ENCODE measurements around the gene TVP23C. TPM values are rescaled to one million over a fixed set of nuclear protein-coding genes. Genes with fewer than 3 reads are reported as not detected.
A peak's percentile ranks its signal among the peaks of the same experiment; 100 is the strongest.

The TVP23C gene
- total and polyA plus RNA-seq, 7 experiments from 2014 or later: 4.6 to 25.6 (median 13.1) TPM

- no peak for ATAC-seq
- peaks cover 12 to 56% (median 22%) of the 10 kb centered on the region in 5 donors for H3K36me3 Mint-ChIP-seq
- H3K9me3 ChIP-seq (ENCODE audit: control insufficient read depth in 2 of 3, low read length in 3 of 3): no peaks in the 10 kb centered on the region
- no peaks in the 10 kb centered on the region for H3K4me1 ChIP-seq (ENCODE audit: control insufficient read depth in 2 of 2, insufficient read depth in 2 of 2, low read length in 2 of 2)
- H3K27me3 ChIP-seq (ENCODE audit: control insufficient read depth in 2 of 2, insufficient read depth in 2 of 2, low read length in 2 of 2): no peaks in the 10 kb centered on the region
- no peak overlapping the region for H3K4me3 ChIP-seq (ENCODE audit: low read length)
- no peak overlapping the region for H3K27ac Mint-ChIP-seq
- no peak overlapping the region for H3K27ac ChIP-seq (ENCODE audit: low read depth, low read length)
- H3K27me3 Mint-ChIP-seq: no peaks in the 10 kb centered on the region
- H3K9me3 Mint-ChIP-seq: no peaks in the 10 kb centered on the region
- POLR2A ChIA-PET: no interaction called here
- H3K36me3 ChIP-seq (ENCODE audit: control insufficient read depth in 2 of 3, insufficient read depth in 3 of 3, low read length in 3 of 3): peaks cover 0 to 10% (median 5%) of the 10 kb centered on the region in 3 experiments
- no peak for DNase-seq
- intact Hi-C loops (cut with micrococcal nuclease): no loop called here
- no peak overlapping the region for H3K4me3 Mint-ChIP-seq
- H3K4me1 Mint-ChIP-seq: peaks cover 4 to 8% (median 6%) of the 10 kb centered on the region in 7 donors
- CTCF ChIA-PET: no interaction called here
These were observed 65.2 kb downstream of the TVP23C start for GRCh38 chr17:15498107-15498506.

- H3K9me3 ChIP-seq (ENCODE audit: control insufficient read depth in 2 of 3, low read length in 3 of 3): no peaks in the 10 kb centered on the region
- H3K4me1 Mint-ChIP-seq: no peaks in the 10 kb centered on the region
- CTCF ChIA-PET: interaction anchor here (0.7 kb wide), 1 partner anchor 245 kb away, joined by 8 read pairs; no protein-coding TSS in a partner anchor
These were observed 66.3 kb downstream of the TVP23C start for GRCh38 chr17:15496735-15497670.

GRCh38 chr17:15494821-15495220, 68.5 kb downstream of the TVP23C start:
- Histone ChIP-seq H3K4me3 (ENCODE audit: low read length) (no peak overlapping the region), H3K27ac (ENCODE audit: low read depth, low read length) (no peak overlapping the region), H3K27me3 (ENCODE audit: control insufficient read depth in 2 of 2, insufficient read depth in 2 of 2, low read length in 2 of 2) (no peaks in the 10 kb centered on the region), H3K4me1 (ENCODE audit: control insufficient read depth in 2 of 2, insufficient read depth in 2 of 2, low read length in 2 of 2) (no peaks in the 10 kb centered on the region), H3K9me3 (ENCODE audit: control insufficient read depth in 2 of 3, low read length in 3 of 3) (no peaks in the 10 kb centered on the region), H3K36me3 (ENCODE audit: control insufficient read depth in 2 of 3, insufficient read depth in 3 of 3, low read length in 3 of 3) (peaks cover 0 to 7% (median 0%) of the 10 kb centered on the region in 3 experiments)
- intact Hi-C loops (cut with micrococcal nuclease): no loop called here
- H3K36me3 Mint-ChIP-seq: peaks cover 10 to 55% (median 23%) of the 10 kb centered on the region in 5 donors
- ATAC-seq (no peak), DNase-seq (no peak)
- peaks cover 0 to 13% (median 0%) of the 10 kb centered on the region in 7 donors for H3K4me1 Mint-ChIP-seq
- ChIA-PET POLR2A (interaction anchor here (0.6 kb wide), 1 partner anchor 55 kb away, joined by 3 read pairs; no protein-coding TSS in a partner anchor), CTCF (no interaction called here)
- H3K27me3 Mint-ChIP-seq: no peaks in the 10 kb centered on the region
- H3K9me3 Mint-ChIP-seq: no peaks in the 10 kb centered on the region
- H3K27ac Mint-ChIP-seq: peak overlapping the region in 1 of 9 donors; percentile 13
- H3K4me3 Mint-ChIP-seq: no peak overlapping the region

More at GRCh38 chr17:15496735-15497670, 66.3 kb downstream of the TVP23C start:
- intact Hi-C loops (cut with micrococcal nuclease): no loop called here
- no peaks in the 10 kb centered on the region for H3K27me3 Mint-ChIP-seq
- Histone ChIP-seq H3K27ac (ENCODE audit: low read depth, low read length) (no peak overlapping the region), H3K27me3 (ENCODE audit: control insufficient read depth in 2 of 2, insufficient read depth in 2 of 2, low read length in 2 of 2) (no peaks in the 10 kb centered on the region), H3K4me1 (ENCODE audit: control insufficient read depth in 2 of 2, insufficient read depth in 2 of 2, low read length in 2 of 2) (no peaks in the 10 kb centered on the region), H3K36me3 (ENCODE audit: control insufficient read depth in 2 of 3, insufficient read depth in 3 of 3, low read length in 3 of 3) (peaks cover 0 to 10% (median 5%) of the 10 kb centered on the region in 3 experiments), H3K4me3 (ENCODE audit: low read length) (no peak overlapping the region)
- ATAC-seq (no peak), DNase-seq (no peak)
- H3K4me3 Mint-ChIP-seq: no peak overlapping the region
- POLR2A ChIA-PET: no interaction called here
- H3K36me3 Mint-ChIP-seq: peaks cover 10 to 61% (median 22%) of the 10 kb centered on the region in 5 donors
- H3K27ac Mint-ChIP-seq: no peak overlapping the region
- H3K9me3 Mint-ChIP-seq: no peaks in the 10 kb centered on the region

- Histone ChIP-seq H3K4me3 (ENCODE audit: low read length) (no peak overlapping the region), H3K36me3 (ENCODE audit: control insufficient read depth in 2 of 3, insufficient read depth in 3 of 3, low read length in 3 of 3) (peaks cover 0 to 7% (median 0%) of the 10 kb centered on the region in 3 experiments), H3K4me1 (ENCODE audit: control insufficient read depth in 2 of 2, insufficient read depth in 2 of 2, low read length in 2 of 2) (no peaks in the 10 kb centered on the region), H3K9me3 (ENCODE audit: control insufficient read depth in 2 of 3, low read length in 3 of 3) (no peaks in the 10 kb centered on the region), H3K27me3 (ENCODE audit: control insufficient read depth in 2 of 2, insufficient read depth in 2 of 2, low read length in 2 of 2) (no peaks in the 10 kb centered on the region), H3K27ac (ENCODE audit: low read depth, low read length) (no peak overlapping the region)
- CTCF ChIA-PET: no interaction called here
- DNase-seq: no peak
- Mint-ChIP-seq H3K27me3 (no peaks in the 10 kb centered on the region), H3K4me1 (peaks cover 0 to 13% (median 0%) of the 10 kb centered on the region in 7 donors), H3K27ac (no peak overlapping the region), H3K4me3 (no peak overlapping the region), H3K36me3 (peaks cover 10 to 43% (median 18%) of the 10 kb centered on the region in 5 donors), H3K9me3 (no peaks in the 10 kb centered on the region)
- intact Hi-C loops (cut with micrococcal nuclease): no loop called here
- ATAC-seq: no peak
- POLR2A ChIA-PET: no interaction called here
These were observed 69.6 kb downstream of the TVP23C start for GRCh38 chr17:15493693-15494035.

- no peak overlapping the region for H3K27ac ChIP-seq (ENCODE audit: low read depth, low read length)
- H3K9me3 ChIP-seq (ENCODE audit: control insufficient read depth in 2 of 3, low read length in 3 of 3): no peaks in the 10 kb centered on the region
- intact Hi-C loops (cut with micrococcal nuclease): no loop called here
- Mint-ChIP-seq H3K27ac (no peak overlapping the region), H3K27me3 (no peaks in the 10 kb centered on the region), H3K4me3 (no peak overlapping the region), H3K4me1 (peaks cover 0 to 13% (median 0%) of the 10 kb centered on the region in 7 donors), H3K9me3 (no peaks in the 10 kb centered on the region), H3K36me3 (peaks cover 5 to 37% (median 18%) of the 10 kb centered on the region in 5 donors)
- no peak for ATAC-seq
- POLR2A ChIA-PET: no interaction called here
- no peaks in the 10 kb centered on the region for H3K4me1 ChIP-seq (ENCODE audit: control insufficient read depth in 2 of 2, insufficient read depth in 2 of 2, low read length in 2 of 2)
- DNase-seq: no peak
- peaks cover 0 to under 1% (median 0%) of the 10 kb centered on the region in 3 experiments for H3K36me3 ChIP-seq (ENCODE audit: control insufficient read depth in 2 of 3, insufficient read depth in 3 of 3, low read length in 3 of 3)
- CTCF ChIA-PET: no interaction called here
- no peaks in the 10 kb centered on the region for H3K27me3 ChIP-seq (ENCODE audit: control insufficient read depth in 2 of 2, insufficient read depth in 2 of 2, low read length in 2 of 2)
- H3K4me3 ChIP-seq (ENCODE audit: low read length): no peak overlapping the region
These were observed 70.2 kb downstream of the TVP23C start for GRCh38 chr17:15492791-15493692.

GRCh38 chr17:15492186-15492585, 71.1 kb downstream of the TVP23C start:
- no peaks in the 10 kb centered on the region for H3K36me3 ChIP-seq (ENCODE audit: control insufficient read depth in 2 of 3, insufficient read depth in 3 of 3, low read length in 3 of 3)
- no peak overlapping the region for H3K4me3 ChIP-seq (ENCODE audit: low read length)
- ChIA-PET POLR2A (no interaction called here), CTCF (no interaction called here)
- Mint-ChIP-seq H3K36me3 (peaks cover 6 to 37% (median 16%) of the 10 kb centered on the region in 5 donors), H3K4me3 (no peak overlapping the region), H3K27ac (no peak overlapping the region), H3K4me1 (peaks cover 0 to 13% (median 0%) of the 10 kb centered on the region in 7 donors), H3K27me3 (no peaks in the 10 kb centered on the region), H3K9me3 (no peaks in the 10 kb centered on the region)
- intact Hi-C loops (cut with micrococcal nuclease): no loop called here
- ATAC-seq (no peak), DNase-seq (no peak)
- no peaks in the 10 kb centered on the region for H3K9me3 ChIP-seq (ENCODE audit: control insufficient read depth in 2 of 3, low read length in 3 of 3)
- no peak overlapping the region for H3K27ac ChIP-seq (ENCODE audit: low read depth, low read length)
- H3K4me1 ChIP-seq (ENCODE audit: control insufficient read depth in 2 of 2, insufficient read depth in 2 of 2, low read length in 2 of 2): no peaks in the 10 kb centered on the region
- no peaks in the 10 kb centered on the region for H3K27me3 ChIP-seq (ENCODE audit: control insufficient read depth in 2 of 2, insufficient read depth in 2 of 2, low read length in 2 of 2)

Data from naive thymus-derived CD4-positive, alpha-beta T cell (primary cell).